K562 (cell line): ENCODE measurements around the gene KNL1. TPM values are rescaled to one million over a fixed set of nuclear protein-coding genes. Genes with fewer than 3 reads are reported as not detected.
A peak's percentile ranks its signal among the peaks of the same experiment; 100 is the strongest.

Experiments used
- ARHGAP35 ChIP-seq: fragments of 450-650 bp; IDR thresholded peaks from 2 replicates; pipeline ENCODE4 v1.6.1; 2018; ENCODE audit not compliant: partially characterized antibody
- BACH1 ChIP-seq: fragments of 200-800 bp; sonication (Bioruptor generic); IDR thresholded peaks from 2 replicates; pipeline ENCODE4 v1.6.1; 2016; ENCODE audit warnings: missing genetic modification characterization, missing compliant biosample characterization
- CBFA2T3 ChIP-seq: fragments of 450-650 bp; IDR thresholded peaks from 2 replicates; pipeline ENCODE4 v1.6.1; 2017
- CCAR2 ChIP-seq: fragments of 200-400 bp; formaldehyde crosslinking; IDR thresholded peaks from 2 replicates; pipeline ENCODE4 v1.6.1; 2017; ENCODE audit warnings: mild to moderate bottlenecking, low read depth, low read length
- E2F8 ChIP-seq: fragments of 450-650 bp; IDR thresholded peaks from 2 replicates; pipeline ENCODE4 v1.7.1; 2018; ENCODE audit warnings: mild to moderate bottlenecking, low read depth; ENCODE audit not compliant: partially characterized antibody
- FOXK1 ChIP-seq: sonication (generic); formaldehyde crosslinking; IDR thresholded peaks from 2 replicates; pipeline ENCODE4 v1.8.0; 2022; ENCODE audit warnings: missing genetic modification reagents, mild to moderate bottlenecking, borderline replicate concordance
- GATAD2A ChIP-seq: fragments of 450-650 bp; IDR thresholded peaks from 2 replicates; pipeline ENCODE4 v1.6.1; 2017
- KDM5B ChIP-seq: fragments of 200-600 bp; sonication (generic); IDR thresholded peaks from 2 replicates; pipeline ENCODE4 v1.6.1; 2012; ENCODE audit warnings: low read depth, mild to moderate bottlenecking, moderate library complexity, low read length, control low read depth, inconsistent platforms; ENCODE audit not compliant: insufficient replicate concordance
- KHSRP ChIP-seq: fragments of 450-650 bp; IDR thresholded peaks from 2 replicates; pipeline ENCODE4 v1.6.1; 2017
- MCM3 ChIP-seq: fragments of 450-650 bp; IDR thresholded peaks from 2 replicates; pipeline ENCODE4 v1.6.1; 2016
- NELFE ChIP-seq: IDR thresholded peaks from 2 replicates; pipeline ENCODE4 v1.6.1; 2011; ENCODE audit warnings: mild to moderate bottlenecking; ENCODE audit not compliant: insufficient read depth, insufficient read length
- NFE2 ChIP-seq: IDR thresholded peaks from 2 replicates; pipeline ENCODE4 v1.6.1; 2014; ENCODE audit warnings: antibody characterized with exemption, low read depth
- NKRF ChIP-seq: fragments of 450-650 bp; IDR thresholded peaks from 2 replicates; pipeline ENCODE4 v1.6.1; 2016; ENCODE audit warnings: borderline replicate concordance
- PCBP2 ChIP-seq: fragments of 200-400 bp; formaldehyde crosslinking; IDR thresholded peaks from 2 replicates; pipeline ENCODE4 v1.6.1; 2018; ENCODE audit warnings: low read length, low read depth, mild to moderate bottlenecking, moderate library complexity; ENCODE audit not compliant: poor library complexity, severe bottlenecking
- POLR3G ChIP-seq: IDR thresholded peaks from 2 replicates; pipeline ENCODE4 v1.6.1; 2011; ENCODE audit not compliant: insufficient read length, insufficient replicate concordance; ENCODE audit errors: extremely low read depth
- RAD21 ChIP-seq, 2 experiments: fragments of 250-450 bp in 1 of 2; fragments of 450-650 bp in 1 of 2; sonication (Bioruptor Pico) in 1 of 2; formaldehyde crosslinking in 1 of 2; IDR thresholded peaks in 1 of 2; conservative IDR thresholded peaks in 1 of 2; 2 replicates each; pipeline versions ENCODE4 v1.4.0 to v1.8.0; 2020 to 2022; ENCODE audit warnings: mild to moderate bottlenecking in 2 of 2, moderate library complexity in 1 of 2
- RFX1 ChIP-seq: fragments of 450-650 bp; IDR thresholded peaks from 2 replicates; pipeline ENCODE4 v1.6.1; 2016; ENCODE audit warnings: mild to moderate bottlenecking, moderate library complexity
- SRSF3 ChIP-seq: fragments of 200-400 bp; formaldehyde crosslinking; IDR thresholded peaks from 2 replicates; pipeline ENCODE4 v1.6.1; 2016; ENCODE audit warnings: mild to moderate bottlenecking, low read length, moderate library complexity; ENCODE audit not compliant: insufficient read depth
- TAF7 ChIP-seq: fragments of 450-650 bp; IDR thresholded peaks from 2 replicates; pipeline ENCODE4 v1.6.1; 2016; ENCODE audit warnings: missing genetic modification characterization, missing compliant biosample characterization
- WHSC1 ChIP-seq: IDR thresholded peaks from one replicate; pipeline ENCODE4 v1.6.1; 2012; ENCODE audit warnings: low read length, control low read depth, inconsistent platforms
- ZNF584 ChIP-seq: fragments of 200-800 bp; sonication (Bioruptor generic); IDR thresholded peaks from 2 replicates; pipeline ENCODE4 v1.6.1; 2016; ENCODE audit warnings: low read depth, mild to moderate bottlenecking, missing genetic modification characterization, missing compliant biosample characterization
- ZNF668 ChIP-seq: fragments of 250-450 bp; sonication (Bioruptor Pico); IDR thresholded peaks from 2 replicates; pipeline ENCODE4 v1.8.0; 2022; ENCODE audit warnings: mild to moderate bottlenecking, inconsistent platforms
- polyA plus RNA-seq, 8 experiments: library from polyadenylated mRNA; depleted of rRNA in 4 of 8; stranded (reverse) in 5 of 8; unstranded in 3 of 8; fragments of >200 nt; fragmentation: Nextera tagmentation in 2 of 8; fragmentation: Illumina TruSeq in 1 of 8; extraction: Ambion mirVana in 2 of 8; extraction: Trizol in 1 of 8; gene quantifications; 2 replicates each; pipeline versions ENCODE4 v1.2.1 to v1.2.3, GENCODE V29; 2011 to 2014; ENCODE audit warnings: inconsistent platforms in 1 of 8, missing spikeins in 1 of 8
- total RNA-seq, 7 experiments: library from RNA; depleted of rRNA in 6 of 7; stranded (reverse); fragments of >200 nt in 6 of 7; fragmentation: Illumina TruSeq in 2 of 7; extraction: Trizol in 2 of 7; gene quantifications; 2 replicates each; pipeline versions ENCODE4 v1.2.1 to v1.2.3, GENCODE V29; 2011 to 2021; ENCODE audit warnings: low replicate concordance in 1 of 7

Gene KNL1
- total and polyA plus RNA-seq, 9 of the 15 experiments (the other 6 are each of a cell fraction or from before 2014, with no cell fraction given), result 14.5 to 65.4 (median 34.6) TPM

- TF ChIP-seq NKRF, result 0 out of 2 replicates have a peak, but pooled peaks have one; percentile 25
- peak; percentile 78 for TF ChIP-seq KHSRP
- peak; percentile 41 for TF ChIP-seq NFE2
- peak; percentile 99 for TF ChIP-seq CBFA2T3
- no peak for TF ChIP-seq TAF7 (tag)
- no peak for TF ChIP-seq BACH1 (tag)
- TF ChIP-seq RFX1, result no peak
- no peak for TF ChIP-seq ZNF584 (CRISPR knock-in tag)
- no peak for TF ChIP-seq PCBP2
- no peak for TF ChIP-seq KDM5B
- TF ChIP-seq MCM3, result no peak
- TF ChIP-seq ARHGAP35, result peak; percentile 21
- TF ChIP-seq WHSC1, result no peak
- TF ChIP-seq ZNF668 (CRISPR knock-in tag), result no peak
- no peak for TF ChIP-seq E2F8
- TF ChIP-seq POLR3G, result no peak
- TF ChIP-seq SRSF3, result no peak
- no peak for TF ChIP-seq GATAD2A
- no peak for TF ChIP-seq NELFE
- no peak for TF ChIP-seq RAD21 (CRISPR knock-in tag; conservative IDR thresholded peaks at IDR 0.05 in 1 of 2, IDR thresholded peaks at IDR 0.05 in 1 of 2)
- TF ChIP-seq CCAR2, result no peak
- TF ChIP-seq FOXK1, result no peak
These were observed 34.9 kb upstream of the KNL1 start (continued) for GRCh38 chr15:40558952-40559742.
